H1 (cell line): Measurements from ENCODE around the gene F10. TPM values are rescaled to one million over a fixed set of nuclear protein-coding genes. Genes with fewer than 3 reads are reported as not detected.

Experiments
- CTCF ChIA-PET: fragments of 300-600 bp; sonication (Branson Sonifier 250); formaldehyde crosslinking; loops from one replicate; lab custom pipeline; 2021; ENCODE audit not compliant: partially characterized antibody; lab: Charles Lee
- POLR2A ChIA-PET: fragments of 300-600 bp; sonication (Branson Sonifier 250); formaldehyde crosslinking; loops from one replicate; lab custom pipeline; 2021; ENCODE audit warnings: inconsistent platforms; ENCODE audit not compliant: partially characterized antibody; lab: Charles Lee
- DNase-seq, 2 experiments: peaks; one replicate each; pipeline versions ENCODE4 v3.0.0 to v3.0.0-alpha.2; 2010 to 2022; ENCODE audit warnings: low spot score in 2 of 2, low read depth in 1 of 2, mixed read lengths in 1 of 2
- FAIRE-seq: peaks from 2 replicates; lab custom pipeline; 2011; peaks lifted over from hg19 to GRCh38; lab: Jason Lieb, UNC
- H2AFZ ChIP-seq: 2 replicates; pipeline ENCODE4 v1.8.1; 2012; ENCODE audit warnings: low read length, inconsistent platforms
- H2AK5ac ChIP-seq: 2 replicates; pipeline ENCODE4 v1.6.1; 2013; ENCODE audit warnings: low read depth, low read length
- H2BK120ac ChIP-seq: replicated peaks from 2 replicates; pipeline ENCODE3; 2013; ENCODE audit warnings: low read depth, low read length, inconsistent platforms
- H2BK12ac ChIP-seq: 2 replicates; pipeline ENCODE4 v1.6.1; 2013; ENCODE audit warnings: low read depth, low read length
- H2BK15ac ChIP-seq: 2 replicates; pipeline ENCODE4 v1.6.1; 2013; ENCODE audit warnings: low read length
- H2BK20ac ChIP-seq: 2 replicates; pipeline ENCODE4 v1.6.1; 2013; ENCODE audit warnings: low read length
- H2BK5ac ChIP-seq: 2 replicates; pipeline ENCODE4 v1.6.1; 2013; ENCODE audit warnings: low read depth, low read length
- H3K14ac ChIP-seq: 2 replicates; pipeline ENCODE4 v1.6.1; 2013; ENCODE audit warnings: inconsistent platforms; ENCODE audit not compliant: insufficient read length
- H3K18ac ChIP-seq: 2 replicates; pipeline ENCODE4 v1.6.1; 2013; ENCODE audit warnings: low read length; ENCODE audit errors: extremely low read depth
- H3K23ac ChIP-seq: 2 replicates; pipeline ENCODE4 v1.6.1; 2013; ENCODE audit warnings: inconsistent platforms; ENCODE audit not compliant: insufficient read length
- H3K23me2 ChIP-seq: 2 replicates; pipeline ENCODE4 v1.6.1; 2013; ENCODE audit warnings: low read depth, low read length
- H3K27ac ChIP-seq: 2 replicates; pipeline ENCODE4 v1.6.1; 2011; ENCODE audit warnings: low read depth, low read length, inconsistent platforms
- H3K27me3 ChIP-seq, 4 experiments: replicated peaks in 1 of 4; 1 replicate in 1 of 4; 2 replicates in 3 of 4; pipeline versions ENCODE4 v1.6.1 to v1.8.1; 2011 to 2013; ENCODE audit warnings: low read length in 3 of 4, mild to moderate bottlenecking in 3 of 4, inconsistent platforms in 2 of 4, mixed read lengths in 2 of 4, moderate library complexity in 1 of 4; ENCODE audit not compliant: control insufficient read depth in 3 of 4, insufficient read depth in 3 of 4; ENCODE audit errors: extremely low read depth in 1 of 4
- H3K36me3 ChIP-seq, 4 experiments: 2 replicates each; pipeline versions ENCODE4 v1.6.1 to v1.8.1; 2011 to 2013; ENCODE audit warnings: mild to moderate bottlenecking in 4 of 4, low read length in 3 of 4, moderate library complexity in 2 of 4, control low read depth in 1 of 4, inconsistent platforms in 1 of 4; ENCODE audit not compliant: insufficient read depth in 4 of 4, control insufficient read depth in 2 of 4
- H3K4ac ChIP-seq: replicated peaks from 2 replicates; pipeline ENCODE3; 2013; ENCODE audit warnings: low read length, low read depth, mixed read lengths, inconsistent platforms; ENCODE audit not compliant: insufficient read length
- H3K4me1 ChIP-seq, 4 experiments: replicated peaks in 1 of 4; 1 replicate in 1 of 4; 2 replicates in 3 of 4; pipeline versions ENCODE4 v1.6.1 to v1.8.1; 2011 to 2013; ENCODE audit warnings: low read length in 3 of 4, inconsistent platforms in 2 of 4, mixed read lengths in 1 of 4; ENCODE audit not compliant: insufficient read depth in 4 of 4, control insufficient read depth in 3 of 4
- H3K4me2 ChIP-seq, 2 experiments: 2 replicates each; pipeline versions ENCODE4 v1.6.1 to v1.8.1; 2011 to 2013; ENCODE audit warnings: low read depth in 2 of 2, low read length in 2 of 2, control low read depth in 1 of 2, inconsistent platforms in 1 of 2, mild to moderate bottlenecking in 1 of 2; ENCODE audit not compliant: insufficient read depth in 1 of 2
- H3K4me3 ChIP-seq, 4 experiments: fragments of 200-600, 300-600 bp in 1 of 4; sonication (generic), shearing (Covaris generic), sonication (Bioruptor Twin) in 1 of 4; 2 replicates each; pipeline versions ENCODE4 v1.5.1 to v1.8.1; 2011 to 2016; ENCODE audit warnings: low read length in 4 of 4, low read depth in 3 of 4, control low read depth in 2 of 4, inconsistent platforms in 2 of 4, mild to moderate bottlenecking in 2 of 4, mixed read lengths in 1 of 4, moderate library complexity in 1 of 4; ENCODE audit not compliant: insufficient read depth in 2 of 4; ENCODE audit errors: extremely low read depth in 1 of 4
- H3K56ac ChIP-seq: replicated peaks from 2 replicates; pipeline ENCODE3; 2013; ENCODE audit warnings: low read depth, mild to moderate bottlenecking, mixed read lengths, low read length, inconsistent platforms; ENCODE audit not compliant: insufficient read length
- H3K79me1 ChIP-seq: 2 replicates; pipeline ENCODE4 v1.6.1; 2013; ENCODE audit warnings: low read depth, low read length, control low read depth
- H3K79me2 ChIP-seq, 2 experiments: 2 replicates each; pipeline versions ENCODE4 v1.6.1 to v1.8.1; 2012 to 2013; ENCODE audit warnings: low read length in 2 of 2, mild to moderate bottlenecking in 2 of 2, inconsistent platforms in 1 of 2; ENCODE audit not compliant: insufficient read depth in 2 of 2, control insufficient read depth in 1 of 2
- H3K9ac ChIP-seq, 4 experiments: replicated peaks in 1 of 4; 1 replicate in 1 of 4; 2 replicates in 3 of 4; pipeline versions ENCODE4 v1.6.1 to v1.8.1; 2011 to 2013; ENCODE audit warnings: low read depth in 3 of 4, low read length in 3 of 4, control low read depth in 2 of 4, mild to moderate bottlenecking in 2 of 4, moderate library complexity in 2 of 4, inconsistent platforms in 1 of 4; ENCODE audit errors: extremely low read depth in 1 of 4
- H3K9me3 ChIP-seq, 2 experiments: 2 replicates each; pipeline versions ENCODE4 v1.6.1 to v1.8.1; 2012 to 2013; ENCODE audit warnings: mild to moderate bottlenecking in 2 of 2, moderate library complexity in 2 of 2, control low read depth in 1 of 2, inconsistent platforms in 1 of 2, low read depth in 1 of 2, low read length in 1 of 2, mixed read lengths in 1 of 2; ENCODE audit not compliant: insufficient read depth in 2 of 2
- H4K20me1 ChIP-seq, 2 experiments: replicated peaks in 1 of 2; 2 replicates each; pipeline versions ENCODE3 to v1.8.1; 2011 to 2013; ENCODE audit warnings: inconsistent platforms in 2 of 2, low read length in 2 of 2, mild to moderate bottlenecking in 1 of 2; ENCODE audit not compliant: insufficient read depth in 2 of 2, control insufficient read depth in 1 of 2
- H4K5ac ChIP-seq: 2 replicates; pipeline ENCODE4 v1.6.1; 2013; ENCODE audit warnings: low read length, low read depth, mixed read lengths, inconsistent platforms; ENCODE audit not compliant: insufficient read length
- H4K8ac ChIP-seq: 2 replicates; pipeline ENCODE4 v1.8.0; 2013; ENCODE audit warnings: mild to moderate bottlenecking, moderate library complexity, low read length, inconsistent platforms; ENCODE audit not compliant: insufficient read depth; ENCODE audit errors: extremely low read depth
- H4K91ac ChIP-seq: replicated peaks from 2 replicates; pipeline ENCODE3; 2013; ENCODE audit warnings: low read length, mixed read lengths, inconsistent platforms; ENCODE audit not compliant: insufficient read length
- ASH2L ChIP-seq: fragments of 200-600, 300-600 bp; sonication (generic); IDR thresholded peaks from one replicate; pipeline ENCODE4 v1.7.1; 2017; ENCODE audit warnings: low read length
- EGR1 ChIP-seq: IDR thresholded peaks from 2 replicates; pipeline ENCODE4 v1.6.1; 2011; ENCODE audit warnings: low read depth, low read length, borderline replicate concordance
- JUND ChIP-seq: IDR thresholded peaks from 2 replicates; pipeline ENCODE4 v1.6.1; 2011; ENCODE audit warnings: mild to moderate bottlenecking, improper control_type of control experiment, low read length
- KDM4A ChIP-seq: IDR thresholded peaks from one replicate; pipeline ENCODE4 v1.7.1; 2012; ENCODE audit warnings: low read depth, mild to moderate bottlenecking, moderate library complexity, low read length, inconsistent platforms; ENCODE audit not compliant: severe bottlenecking
- RFX5 ChIP-seq: IDR thresholded peaks from 2 replicates; pipeline ENCODE4 v1.6.1; 2011; ENCODE audit warnings: low read depth, low read length, improper control_type of control experiment, borderline replicate concordance
- SAP30 ChIP-seq: fragments of 300-600 bp; sonication (generic); IDR thresholded peaks from 2 replicates; pipeline ENCODE4 v1.7.1; 2012; ENCODE audit warnings: low read length, moderate library complexity, mild to moderate bottlenecking, inconsistent platforms; ENCODE audit not compliant: insufficient read depth, insufficient replicate concordance
- TAF1 ChIP-seq: IDR thresholded peaks from 2 replicates; pipeline ENCODE4 v1.6.1; 2011; ENCODE audit warnings: mild to moderate bottlenecking, low read depth, low read length
- TAF7 ChIP-seq: optimal IDR thresholded peaks from 2 replicates; pipeline ENCODE3; 2011; ENCODE audit warnings: low read depth, mild to moderate bottlenecking, inconsistent platforms, low read length, moderate library complexity, borderline replicate concordance
- TBP ChIP-seq: IDR thresholded peaks from 2 replicates; pipeline ENCODE4 v1.6.1; 2011; ENCODE audit warnings: low read depth, low read length, improper control_type of control experiment
- TCF12 ChIP-seq: IDR thresholded peaks from 2 replicates; pipeline ENCODE4 v1.6.1; 2011; ENCODE audit warnings: low read depth, mild to moderate bottlenecking, low read length
- WGBS, 2 experiments: shearing (Covaris generic) in 1 of 2; methylation state at CpG; one replicate each; pipeline versions ENCODE4 v1.1.6 to v1.1.7; 2013 to 2015; ENCODE audit warnings: low lambda C conversion rate in 2 of 2, mixed read lengths in 2 of 2, inconsistent platforms in 1 of 2, low coverage in 1 of 2, missing lambda C conversion rate in 1 of 2; ENCODE audit not compliant: insufficient replicate concordance in 2 of 2, insufficient coverage in 1 of 2, insufficient read length in 1 of 2; ENCODE audit errors: extremely low coverage in 1 of 2, missing lambda C conversion rate in 1 of 2; 5-methylcytosine and 5-hydroxymethylcytosine counted together
- polyA plus RNA-seq, 7 experiments: library from polyadenylated mRNA; depleted of rRNA in 3 of 7; stranded (reverse) in 5 of 7; unstranded in 2 of 7; fragments of >200 nt in 5 of 7; fragments of 200-250 nt in 2 of 7; gene quantifications; 1 replicate in 5 of 7; 2 replicates in 1 of 7; 4 replicates in 1 of 7; pipeline versions ENCODE4 v1.2.1 to v1.2.3, GENCODE V29; 2011 to 2013; ENCODE audit warnings: missing spikeins in 2 of 7, mixed read lengths in 2 of 7
- total RNA-seq: library from RNA; stranded (reverse); fragmentation: NEBNext Ultra II Directional; extraction: Animal tissue kit (Norgen Biotek cat#: 25700); gene quantifications from 2 replicates; pipeline ENCODE4 v1.2.1, GENCODE V29; 2021
- TF ChIP-seq, protein P1 (sequence below), 3 experiments: IDR thresholded peaks; 1 replicate in 2 of 3; 2 replicates in 1 of 3; pipeline versions ENCODE4 v1.5.1 to v1.6.1; 2011; ENCODE audit warnings: low read length in 3 of 3, mild to moderate bottlenecking in 3 of 3, inconsistent platforms in 2 of 3, low read depth in 1 of 3, moderate library complexity in 1 of 3; ENCODE audit not compliant: insufficient read depth in 1 of 3; ENCODE audit errors: control extremely low read depth in 1 of 3

F10 gene
- total and polyA plus RNA-seq, 2 of the 8 experiments (the other 6 are each of a cell fraction or from before 2014, with no cell fraction given), result 2.0 to 4.2 TPM

DNA sequence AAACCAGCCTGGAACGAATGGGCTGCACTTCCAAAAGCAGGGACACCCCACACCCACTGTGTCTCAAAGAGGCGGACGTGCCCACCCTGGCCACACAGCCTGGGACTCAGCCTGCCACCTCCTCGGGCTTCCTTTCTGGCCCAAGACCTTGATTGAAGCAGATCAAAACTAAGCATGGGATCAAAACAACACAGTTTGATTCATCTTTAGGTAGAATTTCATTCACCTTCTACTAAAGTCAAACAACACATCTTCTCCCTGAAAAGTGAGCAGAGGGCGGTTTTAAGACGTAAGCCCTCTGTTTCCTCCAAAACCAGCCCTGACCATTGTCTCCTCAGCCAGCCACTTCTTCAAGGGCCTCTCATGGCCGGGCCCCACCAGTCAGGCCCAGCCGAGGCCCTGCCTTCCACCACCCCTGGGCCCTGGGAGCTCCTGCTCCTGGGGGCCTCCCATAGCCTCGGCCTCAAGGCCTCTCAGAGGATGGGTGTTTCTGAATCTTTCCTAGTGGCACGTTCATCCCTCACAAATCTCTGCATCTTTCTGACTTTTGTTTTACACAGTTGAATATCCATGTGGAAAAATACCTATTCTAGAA is 6.3 kb upstream of the F10 start:
- Histone ChIP-seq H4K5ac (no peak overlapping the region), H2BK15ac (no peak overlapping the region), H3K27me3 (no peaks in the 10 kb centered on the region; a peak in 2 of 7 replicates), H3K27ac (no peak overlapping the region), H3K9me3 (peaks cover 4 to 6% of the 10 kb centered on the region in 2 experiments; a peak in 2 of 4 replicates), H3K79me1 (no peaks in the 10 kb centered on the region), H3K23me2 (no peaks in the 10 kb centered on the region), H3K4me3 (no peak overlapping the region), H3K79me2 (no peaks in the 10 kb centered on the region), H3K4me1 (no peaks in the 10 kb centered on the region), H2AK5ac (no peak overlapping the region), H3K36me3 (no peaks in the 10 kb centered on the region; a peak in 1 of 8 replicates), H2BK120ac (no peak overlapping the region), H2BK20ac (no peak overlapping the region), H4K8ac (no peak overlapping the region), H2BK12ac (no peak overlapping the region), H3K56ac (no peak overlapping the region), H3K18ac (no peak overlapping the region), H3K9ac (no peak overlapping the region; a peak in 1 of 7 replicates), H3K23ac (no peak overlapping the region), H3K4me2 (no peak overlapping the region), H3K14ac (no peak overlapping the region), H2AFZ (no peak overlapping the region), H4K91ac (no peak overlapping the region), H3K4ac (no peak overlapping the region), H2BK5ac (no peak overlapping the region), H4K20me1 (peaks cover 0 to 4% of the 10 kb centered on the region in 2 experiments)
- POLR2A ChIA-PET, result interaction anchor here (1.0 to 1.5 kb wide), 3 partner anchors 13 to 30 kb away, joined by 3 to 6 read pairs (median 4); no protein-coding TSS in a partner anchor
- peak in 1 of 2 experiments; percentile 19 for DNase-seq
- CTCF ChIA-PET, result interaction anchor here (0.6 to 1.5 kb wide), 3 partner anchors 22 to 301 kb away, joined by 3 read pairs; no protein-coding TSS in a partner anchor
- no peak for FAIRE-seq
- WGBS, 2 experiments, result 97% methylated on average over 9 of the region's 10 CpGs; no CpG with 5 or more reads in 1 of the 2 experiments
- no peak for TF ChIP-seq ASH2L
- TF ChIP-seq JUND, result no peak
- no peak for TF ChIP-seq TBP
- no peak for TF ChIP-seq KDM4A
- no peak for TF ChIP-seq SAP30
- TF ChIP-seq RFX5, result no peak
- no peak for TF ChIP-seq TAF1
- TF ChIP-seq, protein P1, sequence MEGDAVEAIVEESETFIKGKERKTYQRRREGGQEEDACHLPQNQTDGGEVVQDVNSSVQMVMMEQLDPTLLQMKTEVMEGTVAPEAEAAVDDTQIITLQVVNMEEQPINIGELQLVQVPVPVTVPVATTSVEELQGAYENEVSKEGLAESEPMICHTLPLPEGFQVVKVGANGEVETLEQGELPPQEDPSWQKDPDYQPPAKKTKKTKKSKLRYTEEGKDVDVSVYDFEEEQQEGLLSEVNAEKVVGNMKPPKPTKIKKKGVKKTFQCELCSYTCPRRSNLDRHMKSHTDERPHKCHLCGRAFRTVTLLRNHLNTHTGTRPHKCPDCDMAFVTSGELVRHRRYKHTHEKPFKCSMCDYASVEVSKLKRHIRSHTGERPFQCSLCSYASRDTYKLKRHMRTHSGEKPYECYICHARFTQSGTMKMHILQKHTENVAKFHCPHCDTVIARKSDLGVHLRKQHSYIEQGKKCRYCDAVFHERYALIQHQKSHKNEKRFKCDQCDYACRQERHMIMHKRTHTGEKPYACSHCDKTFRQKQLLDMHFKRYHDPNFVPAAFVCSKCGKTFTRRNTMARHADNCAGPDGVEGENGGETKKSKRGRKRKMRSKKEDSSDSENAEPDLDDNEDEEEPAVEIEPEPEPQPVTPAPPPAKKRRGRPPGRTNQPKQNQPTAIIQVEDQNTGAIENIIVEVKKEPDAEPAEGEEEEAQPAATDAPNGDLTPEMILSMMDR (IDR thresholded peaks at IDR 0.05; ENCODE audit: control extremely low read depth in 1 of 3, insufficient read depth in 1 of 3, low read depth in 1 of 3, low read length in 3 of 3), result no peak
- TF ChIP-seq EGR1, result no peak
- TF ChIP-seq TAF7, result no peak
- TF ChIP-seq TCF12, result no peak
